HG02885 (cell line): Measurements from ENCODE around the gene METTL25B.
A peak's percentile ranks its signal among the peaks of the same experiment; 100 is the strongest.
"Not testable (repeated sequence)": the region's sequence is repeated elsewhere in the genome, so short reads cannot be mapped to it uniquely, and the experiment has no call there.

ENCODE experiments used
- ATAC-seq: cut with Tn5 transposase; IDR thresholded peaks from one replicate; pipeline ENCODE4 v1.9.1; 2021; ENCODE audit warnings: mild to moderate bottlenecking; ENCODE audit not compliant: unreplicated experiment, poor library complexity

Gene METTL25B

DNA sequence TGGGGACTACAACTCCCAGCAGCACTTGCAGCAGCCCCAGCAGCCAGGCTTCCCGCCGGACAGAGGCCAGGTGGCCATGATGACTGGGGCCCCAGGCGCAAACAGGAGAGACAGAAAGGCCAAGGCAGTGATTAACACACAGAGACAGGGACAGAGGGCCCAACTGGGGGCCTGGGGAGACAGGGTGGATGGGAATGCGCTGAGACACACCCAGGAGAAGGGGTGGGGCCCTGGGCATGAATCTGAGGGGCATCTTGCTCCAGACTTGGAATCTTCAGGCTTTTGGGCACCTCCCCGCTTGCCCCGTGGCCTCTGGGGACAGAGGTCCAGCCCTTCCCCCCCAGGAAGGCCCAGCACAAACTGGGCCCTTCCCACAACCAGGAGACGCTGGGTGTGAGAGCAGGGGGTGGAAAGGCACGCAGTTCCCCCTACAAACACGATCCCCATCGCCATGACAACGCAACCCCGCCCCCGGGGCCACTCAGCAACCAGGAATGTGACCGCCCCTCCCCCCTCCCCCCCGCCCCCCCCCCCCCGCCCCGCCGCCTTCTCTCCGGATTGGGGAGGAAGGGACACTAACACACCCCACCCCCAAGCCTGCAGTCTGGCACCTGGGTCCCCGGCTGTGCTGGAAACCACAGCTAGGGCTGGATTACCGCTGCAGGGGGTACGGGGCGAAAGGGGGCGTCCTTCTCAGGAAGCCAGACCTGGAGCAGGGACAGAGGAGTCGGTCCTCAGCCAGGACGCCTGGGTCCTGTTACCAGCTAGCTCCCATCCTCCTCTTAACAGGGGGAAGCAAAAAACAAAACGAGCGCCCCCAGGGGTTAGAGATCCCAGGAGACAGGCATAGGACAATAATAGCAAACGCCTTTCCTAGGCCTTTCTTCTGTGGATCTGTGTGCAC, 18.7 kb downstream of the METTL25B start:
- no peak for ATAC-seq

GRCh38 chr1:156747742-156748669, 19.7 kb downstream of the METTL25B start:
- ATAC-seq, result no peak

GRCh38 chr1:156748670-156749418, 20.6 kb downstream of the METTL25B start:
- no peak for ATAC-seq

DNA sequence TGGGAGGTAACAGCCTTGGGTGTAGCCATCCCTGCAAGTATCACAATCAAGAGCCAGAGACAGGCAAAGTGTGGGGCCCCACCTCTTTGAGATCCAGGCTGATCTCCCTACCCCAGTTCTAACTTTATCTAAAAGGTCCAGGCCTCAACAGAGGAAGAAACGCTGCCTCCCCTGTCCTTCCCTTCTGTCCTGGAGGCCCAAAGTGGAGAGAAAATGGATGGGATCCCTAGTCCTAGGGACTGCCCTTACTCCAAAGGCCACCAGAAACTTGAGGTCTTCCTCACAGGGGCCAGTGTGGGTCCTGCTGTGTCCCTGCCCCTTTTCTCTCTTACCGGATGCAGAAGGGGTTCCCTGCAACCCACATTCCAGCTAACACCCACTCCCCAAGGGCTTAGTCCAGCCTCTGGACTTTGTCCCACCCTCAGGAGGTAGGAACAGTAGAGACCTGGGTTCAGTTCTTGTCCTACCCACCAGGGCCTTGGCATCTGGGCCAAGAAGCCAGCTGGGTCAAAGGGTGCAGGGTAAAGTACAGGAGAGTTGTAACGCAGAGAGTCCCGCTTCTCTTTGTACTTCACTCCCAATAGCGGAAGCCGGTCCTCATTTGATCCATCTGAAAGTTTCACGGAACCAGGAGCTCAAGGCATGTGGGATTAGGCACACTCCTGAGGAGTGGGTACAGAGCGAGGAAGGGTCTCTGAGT, 21.3 kb downstream of the METTL25B start:
- no peak for ATAC-seq

DNA sequence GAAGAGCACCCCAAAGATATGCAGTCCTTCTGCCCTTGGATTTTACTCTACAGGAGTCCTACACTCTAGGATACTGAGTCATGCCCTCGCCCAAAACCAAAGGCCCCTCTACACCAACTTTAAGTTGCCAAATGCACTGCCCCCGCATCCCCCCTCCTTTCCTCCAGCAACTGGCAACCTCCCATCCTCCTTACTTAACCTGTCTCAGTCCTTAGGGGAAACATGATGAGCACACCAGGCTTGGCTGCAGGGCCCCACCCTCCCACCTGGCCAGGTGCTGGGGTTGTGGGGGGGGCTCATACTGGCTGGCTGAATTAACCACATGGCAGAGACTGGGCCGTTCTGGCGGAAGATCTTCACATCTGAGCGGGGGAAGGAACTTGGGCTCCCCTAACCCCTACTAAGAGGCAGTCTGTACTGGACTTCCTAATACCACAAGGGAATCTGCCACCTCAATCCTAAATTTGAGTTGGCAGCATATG, 22.0 kb downstream of the METTL25B start:
- ATAC-seq, result no peak

- ATAC-seq, result peak; percentile 22
These were observed 22.6 kb downstream of the METTL25B start for GRCh38 chr1:156750711-156751450.

- ATAC-seq, result no peak
These were observed 23.1 kb downstream of the METTL25B start, which contains the start of gene HDGF for GRCh38 chr1:156751451-156751756. Gene HDGF (minus strand): TSS chr1:156751675. CDS start chr1:156751429, 246 bp downstream.

DNA sequence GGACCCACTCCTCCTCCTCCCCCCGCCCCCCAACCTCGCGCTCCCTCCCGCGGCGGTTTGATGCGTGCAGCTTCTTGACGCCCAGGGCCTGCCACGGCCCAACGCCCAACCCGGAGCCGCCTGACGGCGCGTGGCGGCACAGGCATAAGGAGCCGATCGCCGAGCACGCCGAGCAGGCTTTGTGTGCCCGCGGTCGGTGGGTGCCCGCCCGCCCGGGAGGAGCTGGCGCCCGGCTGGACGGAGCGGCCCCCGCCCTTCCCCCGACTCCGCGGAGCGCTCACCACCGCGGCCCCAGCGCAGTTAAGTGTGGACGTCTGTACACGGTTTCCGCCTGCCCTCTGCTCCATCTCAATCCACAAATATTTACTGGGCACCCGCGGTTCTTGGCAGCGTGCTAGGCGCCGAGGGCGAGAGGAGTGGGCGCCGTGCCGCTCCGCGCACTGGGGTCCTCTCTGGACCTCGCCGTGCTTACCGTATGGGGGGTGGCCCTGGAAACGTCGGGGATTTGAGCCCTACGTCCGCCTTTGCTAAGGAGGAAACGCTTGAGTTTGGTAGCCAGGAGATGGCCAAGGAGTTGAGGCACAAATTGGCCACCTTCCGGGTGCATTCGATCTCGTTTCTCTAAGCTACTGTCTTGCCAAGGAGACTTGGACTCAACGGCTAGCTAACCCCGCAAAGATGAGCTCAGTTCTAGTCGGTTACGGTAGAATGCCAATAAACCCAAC, 23.6 kb downstream of the METTL25B start:
- peak; percentile 70 for ATAC-seq

DNA sequence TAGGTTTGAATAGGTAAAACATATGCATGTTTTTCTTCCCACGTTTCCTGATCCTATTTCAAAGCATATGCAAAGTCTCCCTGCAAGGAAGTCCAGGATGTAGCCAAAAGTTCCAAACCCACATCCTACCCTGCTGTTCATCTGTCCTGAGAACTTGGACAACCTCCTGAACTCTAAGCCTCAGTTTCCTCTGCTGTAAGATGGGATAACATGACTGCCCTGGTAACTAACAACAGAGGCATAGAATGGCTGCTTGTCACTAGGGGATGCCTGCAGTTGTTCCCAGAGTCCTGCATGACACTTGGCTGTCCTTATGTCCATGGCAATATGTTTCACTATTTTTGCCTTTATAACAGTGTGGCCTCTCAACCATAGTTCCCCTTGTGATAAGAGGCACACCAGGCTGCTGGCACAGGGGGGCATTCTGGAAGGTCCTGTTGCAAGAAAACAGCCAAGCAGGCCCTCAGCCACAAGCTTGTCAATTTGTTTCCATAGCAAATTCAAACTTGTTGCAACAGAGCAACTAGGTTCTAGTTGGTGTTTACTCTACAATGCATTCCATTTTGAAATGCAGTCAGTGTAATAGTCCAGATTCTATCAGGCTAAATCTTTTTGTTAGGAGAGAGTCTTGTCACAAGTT, 24.7 kb downstream of the METTL25B start:
- no peak for ATAC-seq

GRCh38 chr1:156754219-156754618, 25.9 kb downstream of the METTL25B start:
- ATAC-seq, result no peak

DNA sequence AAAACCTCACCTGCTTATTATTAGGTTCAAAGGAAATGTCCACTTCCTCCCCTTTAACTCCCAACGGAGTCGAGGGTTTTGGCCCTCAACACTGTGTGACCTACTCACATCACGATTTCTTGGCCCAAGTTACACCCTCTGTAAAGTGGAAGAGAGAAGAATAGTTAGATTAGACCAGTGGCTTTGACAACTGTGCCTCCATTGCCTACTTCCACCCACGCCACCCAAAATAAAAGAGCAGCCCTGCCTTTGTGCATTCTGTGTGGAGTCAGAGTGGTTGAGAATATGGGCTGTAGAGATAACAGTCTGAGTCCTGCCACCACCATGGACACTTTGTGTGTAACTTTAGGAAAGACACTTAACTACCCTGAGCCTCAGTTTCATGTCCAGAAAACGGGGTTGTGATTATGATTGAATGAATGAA, 27.3 kb downstream of the METTL25B start:
- no peak for ATAC-seq

DNA sequence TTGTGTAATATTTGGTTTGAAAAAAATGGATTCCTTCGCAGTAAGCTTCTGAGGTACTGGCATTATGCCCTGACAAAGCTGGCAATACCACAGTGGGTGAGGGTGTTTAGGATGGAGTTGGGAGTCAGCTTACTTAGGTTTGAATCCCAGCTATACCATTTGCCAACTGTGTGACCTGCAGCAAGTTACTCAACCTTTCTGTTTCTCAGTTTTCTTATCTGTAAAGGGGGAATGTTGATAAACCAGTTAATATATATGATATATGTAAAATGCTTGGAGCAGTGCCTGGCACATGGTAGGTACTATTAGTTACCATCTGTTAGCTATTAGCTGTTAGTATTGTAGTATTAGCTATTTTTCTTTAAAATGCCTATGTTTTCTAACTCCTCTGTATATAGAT, 28.1 kb downstream of the METTL25B start:
- ATAC-seq, result no peak

DNA sequence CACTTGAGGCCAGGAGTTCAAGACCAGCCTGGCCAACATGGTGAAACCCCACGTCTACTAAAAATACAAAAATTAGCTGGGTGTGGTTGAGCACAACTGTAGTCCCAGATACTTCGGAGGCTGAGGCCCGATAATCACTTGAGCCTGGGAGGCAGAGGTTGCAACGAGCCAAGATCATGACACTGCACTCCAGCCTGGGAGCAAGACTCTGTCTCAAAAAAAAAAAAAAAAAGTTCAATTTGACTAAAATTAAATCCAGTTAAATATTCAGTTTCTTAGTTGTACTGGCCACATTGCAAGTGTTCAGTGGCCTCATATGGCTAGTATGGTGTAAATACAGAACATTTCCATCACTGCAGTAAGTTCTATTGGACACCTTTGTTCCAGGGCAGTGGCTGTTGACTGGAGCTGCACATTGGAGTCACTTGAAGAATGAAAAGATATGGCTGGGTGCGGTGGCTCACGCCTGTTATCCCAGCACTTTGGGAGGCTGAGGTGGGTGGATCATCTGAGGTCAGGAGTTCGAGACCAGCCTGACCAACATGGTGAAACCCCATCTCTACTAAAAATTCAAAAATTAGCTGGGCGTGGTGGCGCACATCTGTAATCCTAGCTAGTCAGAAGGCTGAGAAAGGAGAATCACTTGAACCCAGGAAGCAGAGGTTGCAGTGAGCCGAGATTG, 29.4 kb downstream of the METTL25B start:
- not testable (repeated sequence) for ATAC-seq

DNA sequence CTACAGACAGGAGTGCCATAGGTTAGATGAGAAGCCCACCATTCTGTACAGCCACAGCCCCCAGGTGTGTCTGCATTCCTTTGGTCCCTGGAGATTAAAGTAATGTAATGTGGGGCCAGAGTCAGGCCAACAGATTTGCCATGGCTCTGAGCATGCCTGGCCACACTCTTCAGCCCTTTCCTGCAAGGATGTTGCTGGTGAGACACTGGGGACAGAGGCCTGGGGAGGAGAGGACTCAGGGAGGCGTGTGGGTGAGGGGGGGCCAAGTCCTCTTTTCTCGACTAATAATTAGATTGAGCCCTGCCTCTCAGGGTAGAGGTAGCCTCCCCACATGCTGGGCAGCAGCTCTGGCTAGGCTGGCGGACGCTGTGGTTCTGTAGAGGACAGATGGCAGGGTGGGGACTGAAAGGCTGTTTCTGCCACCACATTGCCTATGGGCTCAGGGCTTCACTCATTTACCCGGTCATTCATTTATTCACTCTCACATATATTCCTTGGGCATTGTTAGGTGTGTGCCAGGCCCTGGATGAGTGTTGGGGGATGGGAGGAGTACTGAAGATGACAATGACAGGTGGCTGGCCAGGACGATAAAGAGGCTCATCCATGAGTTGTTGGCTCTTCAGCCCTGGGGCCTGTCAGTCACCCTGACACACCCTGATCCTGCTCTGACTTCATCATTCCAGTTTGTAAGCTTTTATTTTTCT, 32.0 kb downstream of the METTL25B start:
- ATAC-seq, result no peak

DNA sequence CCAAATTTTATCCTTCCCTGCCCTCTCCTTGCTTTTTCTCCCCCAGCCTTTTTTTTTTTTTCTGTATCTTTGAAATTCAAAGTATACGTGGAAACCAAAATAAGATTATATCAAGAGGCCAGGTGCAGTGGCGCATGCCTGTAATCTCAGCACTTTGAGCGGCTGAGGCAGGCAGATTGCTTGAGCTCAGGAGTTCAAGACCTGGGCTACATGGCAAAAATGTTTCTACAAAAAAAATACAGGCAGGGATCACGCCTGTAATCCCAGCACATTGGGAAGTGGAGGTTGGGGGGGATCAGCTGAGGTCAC, 32.5 kb downstream of the METTL25B start:
- no peak for ATAC-seq

GRCh38 chr1:156765136-156765535, 36.9 kb downstream of the METTL25B start:
- not testable (repeated sequence) for ATAC-seq

DNA sequence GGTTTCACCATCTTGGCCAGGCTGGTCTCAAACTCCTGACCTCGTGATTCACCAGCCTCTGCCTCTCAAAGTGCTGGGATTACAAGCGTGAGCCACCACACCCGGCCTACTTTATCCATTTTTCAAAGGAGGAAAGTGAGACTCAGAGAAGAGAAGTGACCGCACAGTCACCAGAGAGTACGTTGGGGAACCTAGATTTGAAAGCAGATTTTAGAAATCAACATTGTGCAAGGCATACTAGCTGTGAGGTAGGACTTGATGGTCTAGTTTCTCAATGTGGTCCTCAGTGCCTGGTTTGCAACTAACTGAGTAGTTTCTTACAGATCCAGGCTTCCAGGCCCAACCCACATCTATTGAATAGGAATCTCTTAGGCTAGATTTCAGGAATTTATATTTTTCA, 37.4 kb downstream of the METTL25B start:
- no peak for ATAC-seq
